Measurements from ENCODE around the gene HOXD3.

DNA sequence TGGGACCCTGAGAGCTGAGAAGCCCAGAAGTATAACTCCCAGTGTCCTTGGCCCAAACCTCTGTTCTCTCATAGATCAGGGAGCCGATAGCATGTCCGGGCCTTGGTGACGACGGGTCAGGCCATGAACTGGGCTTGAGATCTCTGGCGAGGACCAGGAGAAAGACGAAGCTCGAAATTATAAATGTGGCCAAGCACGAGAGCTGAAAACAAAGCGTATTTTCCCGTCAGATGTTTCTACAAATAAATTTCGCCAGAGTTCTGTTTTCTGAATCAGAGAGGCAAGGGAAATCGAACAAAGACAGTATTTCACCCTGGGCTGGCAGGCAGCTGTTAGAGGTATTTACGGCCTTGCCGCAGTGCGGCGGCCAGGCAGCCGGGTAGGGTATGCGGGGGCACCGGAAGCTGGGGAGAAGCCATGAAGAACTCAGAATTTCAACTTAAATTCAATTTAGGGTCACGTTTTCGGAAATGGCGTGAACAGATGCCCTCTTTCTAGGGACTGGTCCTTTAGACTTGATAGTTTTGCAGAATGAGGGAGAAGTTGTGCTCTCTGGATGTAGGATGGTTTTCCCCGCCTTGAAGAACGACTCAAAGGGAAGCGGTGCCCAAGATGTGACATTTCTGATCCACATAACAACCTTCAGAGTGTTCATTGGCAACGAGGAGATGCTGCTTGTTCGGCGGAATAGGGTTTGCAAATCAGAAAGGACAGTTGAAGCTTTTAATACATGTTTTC lies 18.0 kb upstream of the HOXD3 start:
- TF ChIP-seq EP300 (IDR thresholded peaks at IDR 0.05; ENCODE audit: borderline replicate concordance) (no peak), FOXM1 (IDR thresholded peaks at IDR 0.05; ENCODE audit: borderline replicate concordance, low read depth) (no peak), RAD21 (IDR thresholded peaks at IDR 0.05; ENCODE audit: low read depth) (no peak), EGR1 (IDR thresholded peaks at IDR 0.05) (no peak)
- TF ChIP-seq, protein P1, sequence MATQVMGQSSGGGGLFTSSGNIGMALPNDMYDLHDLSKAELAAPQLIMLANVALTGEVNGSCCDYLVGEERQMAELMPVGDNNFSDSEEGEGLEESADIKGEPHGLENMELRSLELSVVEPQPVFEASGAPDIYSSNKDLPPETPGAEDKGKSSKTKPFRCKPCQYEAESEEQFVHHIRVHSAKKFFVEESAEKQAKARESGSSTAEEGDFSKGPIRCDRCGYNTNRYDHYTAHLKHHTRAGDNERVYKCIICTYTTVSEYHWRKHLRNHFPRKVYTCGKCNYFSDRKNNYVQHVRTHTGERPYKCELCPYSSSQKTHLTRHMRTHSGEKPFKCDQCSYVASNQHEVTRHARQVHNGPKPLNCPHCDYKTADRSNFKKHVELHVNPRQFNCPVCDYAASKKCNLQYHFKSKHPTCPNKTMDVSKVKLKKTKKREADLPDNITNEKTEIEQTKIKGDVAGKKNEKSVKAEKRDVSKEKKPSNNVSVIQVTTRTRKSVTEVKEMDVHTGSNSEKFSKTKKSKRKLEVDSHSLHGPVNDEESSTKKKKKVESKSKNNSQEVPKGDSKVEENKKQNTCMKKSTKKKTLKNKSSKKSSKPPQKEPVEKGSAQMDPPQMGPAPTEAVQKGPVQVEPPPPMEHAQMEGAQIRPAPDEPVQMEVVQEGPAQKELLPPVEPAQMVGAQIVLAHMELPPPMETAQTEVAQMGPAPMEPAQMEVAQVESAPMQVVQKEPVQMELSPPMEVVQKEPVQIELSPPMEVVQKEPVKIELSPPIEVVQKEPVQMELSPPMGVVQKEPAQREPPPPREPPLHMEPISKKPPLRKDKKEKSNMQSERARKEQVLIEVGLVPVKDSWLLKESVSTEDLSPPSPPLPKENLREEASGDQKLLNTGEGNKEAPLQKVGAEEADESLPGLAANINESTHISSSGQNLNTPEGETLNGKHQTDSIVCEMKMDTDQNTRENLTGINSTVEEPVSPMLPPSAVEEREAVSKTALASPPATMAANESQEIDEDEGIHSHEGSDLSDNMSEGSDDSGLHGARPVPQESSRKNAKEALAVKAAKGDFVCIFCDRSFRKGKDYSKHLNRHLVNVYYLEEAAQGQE (IDR thresholded peaks at IDR 0.05; ENCODE audit: low read depth) = no peak
- TF ChIP-seq, protein P2, sequence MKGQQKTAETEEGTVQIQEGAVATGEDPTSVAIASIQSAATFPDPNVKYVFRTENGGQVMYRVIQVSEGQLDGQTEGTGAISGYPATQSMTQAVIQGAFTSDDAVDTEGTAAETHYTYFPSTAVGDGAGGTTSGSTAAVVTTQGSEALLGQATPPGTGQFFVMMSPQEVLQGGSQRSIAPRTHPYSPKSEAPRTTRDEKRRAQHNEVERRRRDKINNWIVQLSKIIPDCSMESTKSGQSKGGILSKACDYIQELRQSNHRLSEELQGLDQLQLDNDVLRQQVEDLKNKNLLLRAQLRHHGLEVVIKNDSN (IDR thresholded peaks at IDR 0.05) = no peak
